Muscle layer of colon (tissue), 2 donors: ENCODE results near the gene MAGEH1.
A peak's percentile ranks its signal among the peaks of the same experiment; 100 is the strongest.
"Not testable (repeated sequence)": the region's sequence is repeated elsewhere in the genome, so short reads cannot be mapped to it uniquely, and the experiment has no call there.

Experiments
- H3K27ac ChIP-seq: one replicate; pipeline ENCODE4 v1.7.0; 2013; ENCODE audit warnings: low read depth, mild to moderate bottlenecking, low read length, moderate library complexity
- H3K27me3 ChIP-seq, 2 donors: one replicate each; pipeline ENCODE4 v1.7.0; 2013; ENCODE audit warnings: low read length in 2 of 2, mild to moderate bottlenecking in 2 of 2; ENCODE audit not compliant: insufficient read depth in 2 of 2, control insufficient read depth in 1 of 2
- H3K36me3 ChIP-seq: one replicate; pipeline ENCODE4 v1.7.0; 2013; ENCODE audit warnings: mild to moderate bottlenecking, low read length; ENCODE audit not compliant: insufficient read depth
- H3K4me1 ChIP-seq: one replicate; pipeline ENCODE4 v1.7.0; 2013; ENCODE audit warnings: mild to moderate bottlenecking, low read length; ENCODE audit not compliant: insufficient read depth
- H3K4me3 ChIP-seq, 2 donors: one replicate each; pipeline ENCODE4 v1.7.0; 2013; ENCODE audit warnings: low read length in 2 of 2, low read depth in 1 of 2, mild to moderate bottlenecking in 1 of 2, moderate library complexity in 1 of 2
- H3K9ac ChIP-seq: one replicate; pipeline ENCODE4 v1.7.0; 2013; ENCODE audit warnings: low read length
- H3K9me3 ChIP-seq: one replicate; pipeline ENCODE4 v1.7.0; 2013; ENCODE audit warnings: mild to moderate bottlenecking, low read length
- donor health status: abdominal sarcoma.
- donor health status: Adenocarcinoma of cecum.

The MAGEH1 gene, protein sequence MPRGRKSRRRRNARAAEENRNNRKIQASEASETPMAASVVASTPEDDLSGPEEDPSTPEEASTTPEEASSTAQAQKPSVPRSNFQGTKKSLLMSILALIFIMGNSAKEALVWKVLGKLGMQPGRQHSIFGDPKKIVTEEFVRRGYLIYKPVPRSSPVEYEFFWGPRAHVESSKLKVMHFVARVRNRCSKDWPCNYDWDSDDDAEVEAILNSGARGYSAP

GRCh38 chrX:55451990-55452832 lies at the start of gene MAGEH1:
Gene MAGEH1 (plus strand): TSS chrX:55452127. CDS start chrX:55452375, 248 bp downstream.
- Histone ChIP-seq H3K9ac (peak within 1 kb of the TSS; percentile 65), H3K4me3 (peak within 1 kb of the TSS; percentile 68 to 75), H3K4me1 (peaks cover 7% of the 10 kb centered on the region), H3K36me3 (no peaks in the 10 kb centered on the region), H3K27me3 (no peaks in the 10 kb centered on the region), H3K9me3 (no peaks in the 10 kb centered on the region), H3K27ac (peak within 1 kb of the TSS; percentile 73)

GRCh38 chrX:55427079-55427478 lies 24.8 kb upstream of the MAGEH1 start:
- not testable (repeated sequence) for H3K27me3 ChIP-seq, H3K9me3 ChIP-seq, H3K4me1 ChIP-seq, H3K9ac ChIP-seq, H3K27ac ChIP-seq, H3K36me3 ChIP-seq, H3K4me3 ChIP-seq

DNA sequence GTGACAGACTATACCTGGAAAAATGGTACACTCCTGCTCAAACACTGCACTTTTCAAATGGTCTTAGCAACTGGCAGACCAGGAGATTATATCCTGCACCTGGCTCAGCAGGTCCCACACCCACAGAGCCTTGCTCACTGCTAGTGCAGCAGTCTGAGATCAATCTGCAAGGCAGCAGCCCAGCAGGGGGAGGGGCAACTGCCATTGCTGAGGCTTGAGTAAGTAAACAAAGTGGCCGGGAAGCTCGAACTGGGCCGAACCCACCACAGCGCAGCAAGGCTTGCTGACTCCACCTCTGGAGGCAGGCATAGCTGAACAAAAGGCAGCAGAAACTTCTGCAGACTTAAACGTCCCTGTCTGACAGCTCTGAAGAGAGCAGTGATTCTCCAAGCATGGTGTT lies 8.5 kb upstream of the MAGEH1 start:
- H3K9me3 ChIP-seq, H3K27ac ChIP-seq, H3K27me3 ChIP-seq: not testable (repeated sequence)

DNA sequence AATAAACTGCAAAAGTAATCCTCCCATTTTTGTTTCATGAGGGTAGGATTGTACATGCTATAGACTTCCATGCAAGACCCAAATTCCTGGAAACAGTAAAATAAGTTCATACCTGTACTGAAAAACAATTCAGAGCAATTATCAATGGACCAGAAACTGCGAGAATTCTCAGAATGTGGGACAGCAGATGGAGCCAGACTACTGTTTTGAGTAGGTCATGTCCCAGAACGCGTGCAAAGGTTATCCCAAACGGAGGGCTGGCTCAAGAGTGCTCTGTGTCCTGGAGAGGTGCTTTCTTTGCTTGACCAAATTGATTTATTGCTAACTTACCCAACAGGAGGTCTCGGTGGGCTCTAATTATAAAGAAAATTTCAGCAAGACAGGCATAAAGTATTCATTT lies 1.7 kb upstream of the MAGEH1 start:
- Histone ChIP-seq H3K4me1 (peaks cover 7% of the 10 kb centered on the region), H3K27ac (no peak overlapping the region), H3K9me3 (no peaks in the 10 kb centered on the region), H3K36me3 (no peaks in the 10 kb centered on the region), H3K27me3 (no peaks in the 10 kb centered on the region), H3K4me3 (no peak overlapping the region), H3K9ac (no peak overlapping the region)

More for the DNA sequence above, 8.5 kb upstream of the MAGEH1 start:
- not testable (repeated sequence) for H3K9ac ChIP-seq, H3K4me1 ChIP-seq, H3K4me3 ChIP-seq, H3K36me3 ChIP-seq

- no peaks in the 10 kb centered on the region for H3K27me3 ChIP-seq
- peak overlapping the region in 1 of 2 donors; percentile 75 for H3K4me3 ChIP-seq
- H3K4me1 ChIP-seq, result peaks cover 7% of the 10 kb centered on the region
- H3K36me3 ChIP-seq, result no peaks in the 10 kb centered on the region
- peak overlapping the region; percentile 73 for H3K27ac ChIP-seq
- peak overlapping the region; percentile 3 for H3K9ac ChIP-seq
- no peaks in the 10 kb centered on the region for H3K9me3 ChIP-seq
Measured at GRCh38 chrX:55451141-55451540, 786 bp upstream of the MAGEH1 start.

- Histone ChIP-seq H3K27me3 (no peaks in the 10 kb centered on the region), H3K27ac (peak overlapping the region; percentile 73), H3K4me1 (peaks cover 7% of the 10 kb centered on the region), H3K4me3 (peak overlapping the region; percentile 68 to 75), H3K9ac (peak overlapping the region; percentile 3), H3K9me3 (no peaks in the 10 kb centered on the region), H3K36me3 (no peaks in the 10 kb centered on the region)
Measured at GRCh38 chrX:55451626-55451989, 319 bp upstream of the MAGEH1 start.

DNA sequence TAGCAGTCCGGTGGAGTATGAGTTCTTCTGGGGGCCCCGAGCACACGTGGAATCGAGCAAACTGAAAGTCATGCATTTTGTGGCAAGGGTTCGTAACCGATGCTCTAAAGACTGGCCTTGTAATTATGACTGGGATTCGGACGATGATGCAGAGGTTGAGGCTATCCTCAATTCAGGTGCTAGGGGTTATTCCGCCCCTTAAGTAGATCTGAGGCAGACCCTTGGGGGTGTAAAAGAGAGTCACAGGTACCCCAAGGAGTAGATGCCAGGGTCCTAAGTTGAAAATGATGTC lies 852 bp downstream of the MAGEH1 start:
- no peaks in the 10 kb centered on the region for H3K27me3 ChIP-seq
- no peaks in the 10 kb centered on the region for H3K36me3 ChIP-seq
- H3K27ac ChIP-seq, result peak overlapping the region; percentile 73
- H3K4me1 ChIP-seq, result peaks cover 7% of the 10 kb centered on the region
- H3K4me3 ChIP-seq, result peak overlapping the region; percentile 68 to 75
- H3K9me3 ChIP-seq, result no peaks in the 10 kb centered on the region
- H3K9ac ChIP-seq, result peak overlapping the region; percentile 65

- not testable (repeated sequence) for H3K4me1 ChIP-seq, H3K4me3 ChIP-seq, H3K9ac ChIP-seq, H3K27me3 ChIP-seq, H3K36me3 ChIP-seq, H3K9me3 ChIP-seq, H3K27ac ChIP-seq
Measured at GRCh38 chrX:55455708-55456107, 3.8 kb downstream of the MAGEH1 start.

DNA sequence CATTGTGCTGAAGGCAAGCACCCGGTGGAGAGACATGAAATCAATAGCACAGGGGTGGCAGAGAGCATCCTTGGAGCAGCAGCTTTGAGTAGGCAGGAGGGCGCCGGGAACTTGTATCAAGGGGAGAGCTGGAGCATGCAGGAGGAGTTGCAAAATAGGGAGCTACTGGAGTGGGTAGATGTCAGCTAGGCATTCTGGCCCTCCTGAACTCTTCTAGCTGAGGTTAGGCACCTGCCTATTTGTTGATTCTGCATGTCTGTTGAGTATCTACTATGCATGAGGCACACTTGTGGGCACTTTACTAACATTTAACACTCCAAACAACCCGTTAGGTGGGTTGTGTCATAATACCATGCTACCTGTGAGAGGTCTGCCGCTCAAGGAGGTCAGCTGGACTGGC lies 7.5 kb downstream of the MAGEH1 start:
- H3K4me3 ChIP-seq, H3K27ac ChIP-seq, H3K9ac ChIP-seq, H3K4me1 ChIP-seq, H3K27me3 ChIP-seq, H3K9me3 ChIP-seq, H3K36me3 ChIP-seq: not testable (repeated sequence)

DNA sequence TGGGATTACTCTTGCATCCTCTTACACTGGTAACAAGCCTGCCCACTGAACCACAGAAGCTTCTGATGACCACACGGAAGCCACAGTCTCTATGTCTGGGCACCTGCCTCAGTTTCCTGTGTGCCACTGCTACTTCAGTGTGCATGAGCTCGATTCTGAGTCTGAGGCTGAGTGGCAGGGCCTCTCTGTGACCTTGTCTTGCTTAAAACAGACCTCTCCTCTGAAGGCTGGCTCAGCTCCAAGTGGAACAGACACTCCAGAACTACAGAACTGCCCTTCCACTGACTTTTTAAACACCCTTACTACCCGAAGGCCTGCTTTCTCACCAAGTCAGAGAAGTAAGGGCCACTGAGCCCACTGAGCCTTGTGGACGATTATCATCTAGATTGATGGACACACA lies 8.0 kb downstream of the MAGEH1 start:
- H3K27me3 ChIP-seq, H3K4me3 ChIP-seq, H3K9me3 ChIP-seq, H3K36me3 ChIP-seq, H3K27ac ChIP-seq, H3K4me1 ChIP-seq, H3K9ac ChIP-seq: not testable (repeated sequence)

DNA sequence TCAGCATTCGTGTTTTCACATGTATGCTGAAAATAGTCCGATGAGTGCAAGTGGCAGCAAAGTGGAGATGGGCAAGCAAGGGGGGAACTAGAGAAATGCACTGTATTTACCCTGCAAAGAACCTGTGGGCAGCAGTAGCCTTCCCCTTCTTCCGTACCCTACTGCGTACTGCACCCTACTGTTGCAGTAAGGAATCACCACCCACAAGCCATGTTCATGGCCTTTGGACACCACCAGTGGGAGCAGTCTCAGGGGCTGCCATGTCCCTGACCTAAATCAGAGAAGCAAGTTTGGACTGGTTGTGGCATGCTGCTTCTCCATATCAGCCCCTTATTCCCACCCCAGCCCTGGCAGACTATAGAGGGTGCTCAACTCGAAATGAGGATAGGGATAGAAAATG lies 12.1 kb downstream of the MAGEH1 start:
- H3K9me3 ChIP-seq, H3K27me3 ChIP-seq, H3K9ac ChIP-seq, H3K4me1 ChIP-seq, H3K36me3 ChIP-seq, H3K27ac ChIP-seq, H3K4me3 ChIP-seq: not testable (repeated sequence)

GRCh38 chrX:55465108-55465507 lies 13.2 kb downstream of the MAGEH1 start:
- H3K4me1 ChIP-seq, H3K9me3 ChIP-seq, H3K4me3 ChIP-seq, H3K9ac ChIP-seq, H3K36me3 ChIP-seq, H3K27ac ChIP-seq, H3K27me3 ChIP-seq: not testable (repeated sequence)
